D721Med (cell line): ENCODE data around the gene SLC9A1.

Source experiments
- DNase-seq: peaks from one replicate; pipeline ENCODE4 v3.0.0; 2011; ENCODE audit warnings: low spot score; ENCODE audit not compliant: insufficient read length
- FAIRE-seq: peaks from 2 replicates; lab custom pipeline; 2011; peaks lifted over from hg19 to GRCh38; lab: Jason Lieb, UNC
- TF ChIP-seq, protein P1 (sequence below): IDR thresholded peaks from 2 replicates; pipeline ENCODE4 v1.5.1; 2012; ENCODE audit warnings: mild to moderate bottlenecking, control low read depth; ENCODE audit not compliant: insufficient read depth; ENCODE audit errors: missing control alignments

SLC9A1 gene

GRCh38 chr1:27139980-27140379 lies 14.9 kb downstream of the SLC9A1 start:
- no peak for DNase-seq
- TF ChIP-seq, protein P1, sequence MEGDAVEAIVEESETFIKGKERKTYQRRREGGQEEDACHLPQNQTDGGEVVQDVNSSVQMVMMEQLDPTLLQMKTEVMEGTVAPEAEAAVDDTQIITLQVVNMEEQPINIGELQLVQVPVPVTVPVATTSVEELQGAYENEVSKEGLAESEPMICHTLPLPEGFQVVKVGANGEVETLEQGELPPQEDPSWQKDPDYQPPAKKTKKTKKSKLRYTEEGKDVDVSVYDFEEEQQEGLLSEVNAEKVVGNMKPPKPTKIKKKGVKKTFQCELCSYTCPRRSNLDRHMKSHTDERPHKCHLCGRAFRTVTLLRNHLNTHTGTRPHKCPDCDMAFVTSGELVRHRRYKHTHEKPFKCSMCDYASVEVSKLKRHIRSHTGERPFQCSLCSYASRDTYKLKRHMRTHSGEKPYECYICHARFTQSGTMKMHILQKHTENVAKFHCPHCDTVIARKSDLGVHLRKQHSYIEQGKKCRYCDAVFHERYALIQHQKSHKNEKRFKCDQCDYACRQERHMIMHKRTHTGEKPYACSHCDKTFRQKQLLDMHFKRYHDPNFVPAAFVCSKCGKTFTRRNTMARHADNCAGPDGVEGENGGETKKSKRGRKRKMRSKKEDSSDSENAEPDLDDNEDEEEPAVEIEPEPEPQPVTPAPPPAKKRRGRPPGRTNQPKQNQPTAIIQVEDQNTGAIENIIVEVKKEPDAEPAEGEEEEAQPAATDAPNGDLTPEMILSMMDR, result no peak
- no peak for FAIRE-seq

GRCh38 chr1:27138927-27139326 lies 16.0 kb downstream of the SLC9A1 start:
- TF ChIP-seq, protein P1, result no peak
- no peak for DNase-seq
- no peak for FAIRE-seq

- TF ChIP-seq, protein P1, result no peak
- no peak for DNase-seq
- no peak for FAIRE-seq
Observed at GRCh38 chr1:27138368-27138767, 16.6 kb downstream of the SLC9A1 start.

DNA sequence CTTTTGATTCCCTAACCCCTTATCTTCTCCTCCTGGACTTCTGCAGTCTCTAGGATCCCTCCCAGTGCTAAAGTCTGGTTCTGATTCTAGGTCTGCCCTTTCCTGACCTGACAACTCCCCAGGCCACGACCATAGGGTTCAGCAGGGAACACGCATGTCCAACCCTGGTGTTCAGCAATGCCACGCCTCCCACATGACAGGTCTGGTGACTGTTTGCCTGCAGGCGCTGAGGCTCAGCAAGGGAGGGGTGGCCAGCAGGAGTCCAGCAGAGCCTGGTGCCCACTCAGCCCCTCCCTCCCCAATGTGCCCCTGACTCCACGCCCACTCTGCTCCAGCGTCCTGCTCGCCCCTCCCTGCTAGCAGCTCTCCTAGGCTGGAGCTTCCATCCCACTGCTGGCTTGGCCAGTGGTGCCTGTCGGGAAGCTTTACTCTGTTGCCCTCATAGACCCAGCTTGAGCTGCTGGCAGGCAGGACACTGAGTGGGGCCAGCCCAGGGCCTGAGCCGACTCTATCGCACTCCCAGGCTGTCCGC lies 17.3 kb downstream of the SLC9A1 start:
- DNase-seq (no peak), FAIRE-seq (no peak)
- TF ChIP-seq, protein P1, result no peak

DNA sequence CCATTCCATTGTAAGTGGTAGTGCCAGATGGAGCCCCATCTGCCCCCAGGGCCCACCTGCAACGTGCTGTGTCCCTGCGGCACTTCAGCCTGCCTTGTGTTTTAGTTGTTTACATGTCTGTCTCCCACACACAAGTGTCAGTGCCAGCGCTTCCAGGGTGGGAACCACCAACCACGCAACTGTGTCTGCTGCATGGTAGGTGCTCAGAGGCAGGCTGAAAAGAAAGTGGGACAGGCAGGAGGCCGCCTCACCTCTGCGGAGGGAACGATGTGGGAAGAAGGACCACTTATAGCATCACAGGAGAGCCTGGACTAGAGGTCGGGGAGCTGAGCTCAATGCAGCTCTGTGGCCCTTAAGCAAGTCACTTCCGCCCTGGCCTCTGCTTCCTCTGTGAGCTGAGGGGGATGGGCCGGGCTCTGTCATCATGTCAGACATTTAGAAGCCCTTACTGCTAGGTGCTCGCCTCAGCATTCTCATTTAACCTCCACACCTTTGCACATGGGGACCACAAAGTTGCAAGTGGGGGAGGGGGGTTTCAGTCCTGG lies 17.9 kb downstream of the SLC9A1 start:
- TF ChIP-seq, protein P1, result no peak
- FAIRE-seq (no peak), DNase-seq (no peak)

- FAIRE-seq (no peak), DNase-seq (no peak)
- TF ChIP-seq, protein P1, result no peak
Observed at GRCh38 chr1:27136236-27136551, 18.7 kb downstream of the SLC9A1 start.

GRCh38 chr1:27135541-27136235 lies 19.2 kb downstream of the SLC9A1 start:
- no peak for FAIRE-seq
- no peak for DNase-seq
- TF ChIP-seq, protein P1, result no peak
